Neuronal stem cell (in vitro differentiated cells): ENCODE data around the gene TTLL10.

Source experiments
- DNase-seq: peaks from one replicate; pipeline ENCODE4 v3.0.0-alpha.2; 2013; ENCODE audit warnings: low spot score
- H2AFZ ChIP-seq: one replicate; pipeline ENCODE4 v1.6.1; 2013; ENCODE audit warnings: mild to moderate bottlenecking, low read length, inconsistent platforms
- H2AK5ac ChIP-seq: 2 replicates; pipeline ENCODE4 v1.6.1; 2013; ENCODE audit warnings: low read depth, mild to moderate bottlenecking, inconsistent platforms, low read length, moderate library complexity, mixed read lengths
- H2BK120ac ChIP-seq: 2 replicates; pipeline ENCODE4 v1.6.1; 2013; ENCODE audit warnings: low read depth, mild to moderate bottlenecking, inconsistent platforms, low read length, moderate library complexity, mixed read lengths
- H2BK12ac ChIP-seq: one replicate; pipeline ENCODE4 v1.6.1; 2013; ENCODE audit warnings: low read length, inconsistent platforms
- H2BK15ac ChIP-seq: 2 replicates; pipeline ENCODE4 v1.6.1; 2013; ENCODE audit warnings: mild to moderate bottlenecking, low read length, inconsistent platforms, mixed read lengths
- H2BK5ac ChIP-seq: one replicate; pipeline ENCODE4 v1.6.1; 2013; ENCODE audit warnings: inconsistent platforms, mild to moderate bottlenecking, low read length, moderate library complexity
- H3K14ac ChIP-seq: one replicate; pipeline ENCODE4 v1.6.1; 2013; ENCODE audit warnings: low read length, inconsistent platforms
- H3K18ac ChIP-seq: 2 replicates; pipeline ENCODE4 v1.6.1; 2013; ENCODE audit warnings: low read length, inconsistent platforms
- H3K23ac ChIP-seq: 2 replicates; pipeline ENCODE4 v1.6.1; 2013; ENCODE audit warnings: low read depth, mild to moderate bottlenecking, mixed read lengths, low read length, inconsistent platforms; ENCODE audit not compliant: poor library complexity
- H3K27ac ChIP-seq: replicated peaks from 3 replicates; pipeline ENCODE4 v1.5.1; 2013; ENCODE audit warnings: low read length, inconsistent platforms
- H3K27me3 ChIP-seq, 3 experiments: 2 replicates each; pipeline ENCODE4 v1.6.1; 2013; ENCODE audit warnings: low read length in 3 of 3, mild to moderate bottlenecking in 2 of 3, inconsistent platforms in 1 of 3, low read depth in 1 of 3, mixed read lengths in 1 of 3, moderate library complexity in 1 of 3; ENCODE audit not compliant: control insufficient read depth in 3 of 3, insufficient read depth in 3 of 3
- H3K36me3 ChIP-seq, 2 donors: replicated peaks in 1 of 2; 2 replicates each; pipeline ENCODE4 v1.6.1; 2013; ENCODE audit warnings: low read length in 2 of 2; ENCODE audit not compliant: control insufficient read depth in 2 of 2, insufficient read depth in 2 of 2
- H3K4ac ChIP-seq: 2 replicates; pipeline ENCODE4 v1.6.1; 2013; ENCODE audit warnings: inconsistent platforms, mild to moderate bottlenecking, low read length, moderate library complexity
- H3K4me1 ChIP-seq, 2 donors: 1 replicate in 1 of 2; 2 replicates in 1 of 2; pipeline ENCODE4 v1.6.1; 2013; ENCODE audit warnings: low read length in 2 of 2, low read depth in 1 of 2; ENCODE audit not compliant: control insufficient read depth in 2 of 2, insufficient read depth in 1 of 2
- H3K4me2 ChIP-seq: one replicate; pipeline ENCODE4 v1.6.1; 2013; ENCODE audit warnings: mild to moderate bottlenecking, low read length, inconsistent platforms; ENCODE audit not compliant: insufficient read depth, poor library complexity, severe bottlenecking
- H3K4me3 ChIP-seq, 2 donors: 2 replicates each; pipeline ENCODE4 v1.5.1; 2013; ENCODE audit warnings: low read length in 2 of 2, mild to moderate bottlenecking in 2 of 2, inconsistent platforms in 1 of 2, moderate library complexity in 1 of 2
- H3K79me1 ChIP-seq: one replicate; pipeline ENCODE4 v1.6.1; 2013; ENCODE audit warnings: low read depth, mild to moderate bottlenecking, inconsistent platforms, low read length, moderate library complexity
- H3K9ac ChIP-seq: one replicate; pipeline ENCODE4 v1.6.1; 2013; ENCODE audit warnings: mild to moderate bottlenecking, low read depth, low read length, inconsistent platforms; ENCODE audit not compliant: poor library complexity
- H3K9me3 ChIP-seq, 2 donors: replicated peaks in 1 of 2; 2 replicates each; pipeline versions ENCODE3 to v1.6.1; 2013; ENCODE audit warnings: low read length in 2 of 2, mild to moderate bottlenecking in 2 of 2, inconsistent platforms in 1 of 2, low read depth in 1 of 2, mixed read lengths in 1 of 2, moderate library complexity in 1 of 2; ENCODE audit not compliant: control insufficient read depth in 2 of 2, insufficient read depth in 1 of 2
- H4K8ac ChIP-seq: one replicate; pipeline ENCODE4 v1.6.1; 2013; ENCODE audit warnings: low read depth, mild to moderate bottlenecking, inconsistent platforms, low read length, moderate library complexity
- H4K91ac ChIP-seq: one replicate; pipeline ENCODE4 v1.6.1; 2013; ENCODE audit warnings: low read length, low read depth, mild to moderate bottlenecking, inconsistent platforms; ENCODE audit not compliant: poor library complexity
- WGBS, 2 donors: extraction: QIAGEN DNeasy Blood & Tissue Kit; methylation state at CpG; one replicate each; pipeline ENCODE4 v1.1.7; 2013; ENCODE audit warnings: missing lambda C conversion rate in 2 of 2, mixed read lengths in 1 of 2; ENCODE audit not compliant: insufficient read length in 2 of 2, insufficient replicate concordance in 1 of 2; ENCODE audit errors: extremely low coverage in 2 of 2; 5-methylcytosine and 5-hydroxymethylcytosine counted together

TTLL10 gene

DNA sequence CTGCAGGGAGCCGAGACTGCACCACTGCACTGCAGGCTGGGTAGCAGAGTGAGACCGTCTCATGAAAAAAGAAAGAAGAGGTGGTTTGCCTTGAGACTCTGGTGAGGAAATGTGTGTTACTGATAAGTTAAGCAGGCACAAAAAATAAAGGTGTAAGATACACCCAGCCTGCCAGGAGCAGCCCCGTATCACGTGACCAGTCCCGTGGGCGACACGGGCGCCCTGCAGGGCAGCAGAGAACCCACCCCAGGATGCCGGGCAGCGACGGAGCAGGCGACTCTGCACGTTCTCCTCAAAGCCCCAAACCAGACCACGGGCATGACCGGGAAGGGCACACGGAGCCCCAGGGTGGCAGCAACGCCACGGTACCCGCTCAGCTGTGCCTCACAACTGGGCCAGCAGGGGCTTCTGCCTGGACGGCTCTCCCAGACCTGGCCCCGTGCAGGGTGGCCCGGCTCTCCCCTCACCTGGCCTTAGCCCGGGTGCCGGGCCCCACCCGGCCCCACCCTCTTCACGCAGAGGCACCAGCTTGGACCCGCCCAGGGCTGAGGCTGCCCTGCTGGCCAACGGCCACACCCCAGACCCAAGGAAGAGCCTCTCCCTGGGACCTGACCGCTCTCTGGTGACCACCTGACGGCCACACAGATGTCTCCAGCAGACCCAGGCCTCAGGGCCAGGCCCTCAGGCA lies 48.4 kb downstream of the TTLL10 start:
- no peak overlapping the region for H2BK12ac ChIP-seq
- no peak overlapping the region for H3K4me3 ChIP-seq
- no peak overlapping the region for H4K8ac ChIP-seq
- no peak overlapping the region for H2BK5ac ChIP-seq
- no peak overlapping the region for H3K4me2 ChIP-seq
- H3K9me3 ChIP-seq: peaks cover 0 to 8% of the 10 kb centered on the region in 2 donors
- no peak overlapping the region for H4K91ac ChIP-seq
- no peak overlapping the region for H3K4ac ChIP-seq
- no peak for DNase-seq
- no peak overlapping the region for H2AFZ ChIP-seq
- H3K14ac ChIP-seq: no peak overlapping the region
- H3K23ac ChIP-seq: no peak overlapping the region
- peak overlapping the region; percentile 9 for H3K9ac ChIP-seq
- no peak overlapping the region for H2BK120ac ChIP-seq
- H3K18ac ChIP-seq: no peak overlapping the region
- no peak overlapping the region for H2BK15ac ChIP-seq
- H3K4me1 ChIP-seq: no peaks in the 10 kb centered on the region
- H3K27ac ChIP-seq: no peak overlapping the region
- peaks cover 29 to 80% of the 10 kb centered on the region in 2 donors for H3K36me3 ChIP-seq
- no CpG with 5 or more reads among the region's 30 CpGs for WGBS, 2 donors
- H2AK5ac ChIP-seq: no peak overlapping the region
- peaks cover 0 to 3% (median 0%) of the 10 kb centered on the region in 3 experiments for H3K27me3 ChIP-seq
- H3K79me1 ChIP-seq: peaks cover 21% of the 10 kb centered on the region

DNA sequence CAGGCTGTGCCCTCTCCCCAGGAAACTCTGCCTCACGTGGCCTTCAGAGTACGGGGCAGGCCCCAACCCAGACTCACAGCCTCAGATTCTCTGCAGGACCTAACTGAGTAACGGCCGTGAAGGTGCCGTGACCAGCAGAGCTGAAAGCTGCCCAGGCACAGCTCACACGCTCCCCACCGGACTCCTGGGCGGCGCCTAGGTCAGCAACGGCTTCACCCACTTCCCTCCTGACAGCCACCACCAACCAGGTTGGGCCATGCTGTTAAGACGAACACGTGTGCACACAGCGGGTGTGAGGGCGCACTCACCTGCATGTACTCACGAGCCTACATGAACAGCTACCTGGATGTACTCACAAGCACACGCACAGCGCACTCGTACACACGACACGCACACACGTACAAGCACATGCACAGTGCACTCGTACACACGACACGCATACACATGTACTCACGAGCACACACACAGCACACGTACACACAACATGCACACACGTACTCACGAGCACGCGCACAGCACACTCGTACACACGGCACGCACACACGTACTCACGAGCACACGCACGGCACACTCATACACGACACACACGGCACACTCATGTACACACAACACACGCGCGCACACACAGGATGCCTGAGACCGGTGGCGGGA lies 49.0 kb downstream of the TTLL10 start:
- no peak for DNase-seq
- Histone ChIP-seq H3K4me3 (peak overlapping the region in 1 of 2 donors; percentile 70), H3K14ac (no peak overlapping the region), H3K9ac (peak overlapping the region; percentile 77), H3K9me3 (peaks cover 0 to 8% of the 10 kb centered on the region in 2 donors), H3K4me2 (no peak overlapping the region), H3K23ac (peak overlapping the region; percentile 98), H2AK5ac (no peak overlapping the region), H2BK5ac (no peak overlapping the region), H3K36me3 (peaks cover 32 to 78% of the 10 kb centered on the region in 2 donors), H3K4me1 (no peaks in the 10 kb centered on the region), H2AFZ (no peak overlapping the region), H4K8ac (no peak overlapping the region), H2BK12ac (no peak overlapping the region), H2BK15ac (no peak overlapping the region), H3K79me1 (peaks cover 23% of the 10 kb centered on the region), H3K18ac (no peak overlapping the region), H3K27me3 (peaks cover 0 to 3% (median 0%) of the 10 kb centered on the region in 3 experiments), H3K27ac (no peak overlapping the region), H2BK120ac (no peak overlapping the region), H4K91ac (no peak overlapping the region), H3K4ac (no peak overlapping the region)
- no CpG with 5 or more reads among the region's 44 CpGs for WGBS, 2 donors

DNA sequence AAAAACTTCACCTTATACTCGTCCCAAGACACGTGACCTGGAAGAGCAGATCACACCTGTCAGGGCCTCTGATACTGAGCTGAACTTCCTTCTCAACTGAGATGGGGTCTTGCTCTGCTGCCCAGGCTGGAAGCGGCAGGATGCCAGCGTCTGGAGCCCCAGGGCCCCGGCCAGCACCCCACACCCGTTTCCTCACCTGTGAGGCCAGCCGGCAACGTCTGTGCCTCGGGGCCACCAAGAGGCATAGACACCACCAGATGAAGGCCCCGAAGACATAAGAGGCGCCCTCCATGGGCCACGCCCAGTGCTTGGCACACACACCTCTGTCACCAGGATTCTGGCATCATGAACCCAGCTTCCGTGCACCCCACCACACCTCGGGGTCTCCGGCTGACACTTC lies 49.6 kb downstream of the TTLL10 start:
- no peak overlapping the region for H4K8ac ChIP-seq
- H3K18ac ChIP-seq: no peak overlapping the region
- H3K4me2 ChIP-seq: no peak overlapping the region
- H2BK12ac ChIP-seq: no peak overlapping the region
- H2AK5ac ChIP-seq: no peak overlapping the region
- no peak overlapping the region for H3K4ac ChIP-seq
- peaks cover 31 to 78% of the 10 kb centered on the region in 2 donors for H3K36me3 ChIP-seq
- H3K9me3 ChIP-seq: peaks cover 0 to 8% of the 10 kb centered on the region in 2 donors
- H3K79me1 ChIP-seq: peaks cover 27% of the 10 kb centered on the region
- no peak overlapping the region for H4K91ac ChIP-seq
- no peak for DNase-seq
- WGBS, 2 donors: no CpG with 5 or more reads among the region's 15 CpGs
- no peak overlapping the region for H3K14ac ChIP-seq
- H3K27ac ChIP-seq: no peak overlapping the region
- no peak overlapping the region for H2BK120ac ChIP-seq
- no peak overlapping the region for H2BK5ac ChIP-seq
- H3K4me1 ChIP-seq: no peaks in the 10 kb centered on the region
- H3K4me3 ChIP-seq: no peak overlapping the region
- H2BK15ac ChIP-seq: no peak overlapping the region
- H2AFZ ChIP-seq: no peak overlapping the region
- no peak overlapping the region for H3K9ac ChIP-seq
- H3K27me3 ChIP-seq: peaks cover 0 to 3% (median 0%) of the 10 kb centered on the region in 3 experiments
- peak overlapping the region; percentile 98 for H3K23ac ChIP-seq

DNA sequence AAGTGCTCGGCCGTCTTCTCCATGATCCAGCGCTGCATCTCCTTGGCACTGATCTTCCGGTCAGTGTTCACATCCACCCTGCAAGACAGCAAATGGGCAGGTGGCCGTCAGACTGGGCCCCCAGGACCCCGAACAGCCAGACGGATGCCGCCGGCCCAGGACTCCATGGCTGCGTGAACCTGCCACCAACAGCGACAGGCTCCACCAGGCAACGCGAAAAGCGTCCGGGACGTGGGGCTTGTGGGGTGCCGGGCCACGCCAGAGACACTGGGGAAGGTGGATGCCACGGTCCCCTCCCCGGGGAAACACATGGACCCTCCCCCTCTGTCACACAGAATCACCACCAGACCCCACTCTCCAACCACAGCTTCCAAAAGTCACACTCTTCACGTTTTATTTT lies 50.2 kb downstream of the TTLL10 start:
- WGBS, 2 donors: no CpG with 5 or more reads among the region's 21 CpGs
- Histone ChIP-seq H3K27me3 (peaks cover 0 to 3% (median 0%) of the 10 kb centered on the region in 3 experiments), H2BK5ac (no peak overlapping the region), H2BK120ac (no peak overlapping the region), H2AK5ac (no peak overlapping the region), H3K9me3 (peaks cover 0 to 8% of the 10 kb centered on the region in 2 donors), H2BK12ac (no peak overlapping the region), H3K4me2 (no peak overlapping the region), H3K4me1 (no peaks in the 10 kb centered on the region), H3K9ac (no peak overlapping the region), H3K79me1 (peaks cover 30% of the 10 kb centered on the region), H2AFZ (no peak overlapping the region), H3K27ac (no peak overlapping the region), H3K36me3 (peaks cover 31 to 78% of the 10 kb centered on the region in 2 donors), H3K4me3 (no peak overlapping the region), H2BK15ac (no peak overlapping the region), H3K23ac (no peak overlapping the region), H4K91ac (no peak overlapping the region), H3K18ac (no peak overlapping the region), H3K14ac (no peak overlapping the region), H4K8ac (no peak overlapping the region), H3K4ac (no peak overlapping the region)
- no peak for DNase-seq
